HG03571 (cell line): Measurements from ENCODE around the gene FREM2.

Experiments used
- ATAC-seq: cut with Tn5 transposase; IDR thresholded peaks from one replicate; pipeline ENCODE4 v1.9.1; 2021; ENCODE audit not compliant: unreplicated experiment

Gene FREM2

DNA sequence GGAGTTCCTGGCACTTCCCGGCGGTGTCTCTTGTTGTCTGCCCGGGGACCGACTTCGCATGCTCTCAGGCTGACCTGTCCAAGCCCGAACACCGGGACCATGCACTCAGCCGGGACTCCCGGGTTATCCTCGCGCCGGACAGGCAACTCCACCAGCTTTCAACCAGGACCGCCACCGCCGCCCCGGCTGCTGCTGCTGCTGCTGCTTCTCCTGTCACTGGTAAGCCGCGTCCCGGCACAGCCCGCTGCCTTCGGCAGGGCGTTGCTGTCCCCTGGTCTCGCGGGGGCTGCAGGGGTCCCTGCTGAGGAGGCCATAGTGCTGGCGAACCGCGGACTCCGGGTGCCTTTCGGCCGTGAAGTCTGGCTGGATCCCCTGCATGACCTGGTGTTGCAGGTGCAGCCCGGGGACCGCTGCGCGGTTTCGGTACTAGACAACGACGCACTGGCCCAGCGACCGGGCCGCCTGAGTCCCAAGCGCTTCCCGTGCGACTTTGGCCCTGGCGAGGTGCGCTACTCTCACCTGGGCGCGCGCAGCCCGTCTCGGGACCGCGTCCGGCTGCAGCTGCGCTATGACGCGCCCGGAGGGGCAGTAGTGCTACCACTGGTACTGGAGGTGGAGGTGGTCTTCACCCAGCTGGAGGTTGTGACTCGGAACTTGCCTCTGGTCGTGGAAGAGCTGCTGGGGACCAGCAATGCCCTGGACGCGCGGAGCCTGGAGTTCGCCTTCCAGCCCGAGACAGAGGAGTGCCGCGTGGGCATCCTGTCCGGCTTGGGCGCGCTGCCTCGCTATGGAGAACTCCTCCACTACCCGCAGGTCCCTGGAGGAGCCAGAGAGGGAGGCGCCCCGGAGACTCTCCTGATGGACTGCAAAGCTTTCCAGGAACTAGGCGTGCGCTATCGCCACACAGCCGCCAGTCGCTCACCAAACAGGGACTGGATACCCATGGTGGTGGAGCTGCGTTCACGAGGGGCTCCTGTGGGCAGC, 661 bp downstream of the FREM2 start:
- no peak for ATAC-seq

DNA sequence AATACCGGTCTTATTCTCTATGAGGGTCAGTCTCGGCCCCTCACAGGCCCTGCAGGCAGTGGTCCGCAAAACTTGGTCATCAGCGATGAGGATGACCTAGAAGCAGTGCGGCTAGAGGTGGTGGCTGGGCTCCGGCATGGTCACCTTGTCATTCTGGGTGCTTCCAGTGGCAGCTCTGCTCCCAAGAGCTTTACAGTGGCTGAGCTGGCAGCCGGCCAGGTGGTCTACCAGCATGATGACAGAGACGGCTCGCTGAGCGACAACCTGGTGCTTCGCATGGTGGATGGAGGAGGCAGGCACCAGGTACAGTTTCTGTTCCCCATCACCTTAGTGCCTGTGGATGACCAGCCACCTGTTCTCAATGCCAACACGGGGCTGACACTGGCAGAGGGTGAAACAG, 1.8 kb downstream of the FREM2 start:
- ATAC-seq = no peak

DNA sequence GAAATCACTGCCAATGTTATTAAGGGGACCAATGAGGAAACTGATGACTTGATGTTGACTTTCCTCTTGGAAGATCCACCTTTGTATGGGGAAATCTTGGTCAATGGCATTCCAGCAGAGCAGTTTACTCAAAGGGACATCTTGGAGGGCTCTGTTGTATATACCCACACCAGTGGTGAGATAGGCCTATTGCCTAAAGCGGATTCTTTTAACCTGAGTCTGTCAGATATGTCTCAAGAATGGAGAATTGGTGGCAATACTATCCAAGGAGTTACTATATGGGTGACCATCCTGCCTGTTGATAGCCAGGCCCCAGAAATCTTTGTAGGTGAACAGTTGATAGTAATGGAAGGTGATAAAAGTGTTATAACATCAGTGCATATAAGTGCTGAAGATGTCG, 3.4 kb downstream of the FREM2 start:
- ATAC-seq = no peak

GRCh38 chr13:38693168-38693567, 6.3 kb downstream of the FREM2 start:
- no peak for ATAC-seq

GRCh38 chr13:38693641-38694040, 6.8 kb downstream of the FREM2 start:
- no peak for ATAC-seq

GRCh38 chr13:38697197-38697596, 10.3 kb downstream of the FREM2 start:
- no peak for ATAC-seq

DNA sequence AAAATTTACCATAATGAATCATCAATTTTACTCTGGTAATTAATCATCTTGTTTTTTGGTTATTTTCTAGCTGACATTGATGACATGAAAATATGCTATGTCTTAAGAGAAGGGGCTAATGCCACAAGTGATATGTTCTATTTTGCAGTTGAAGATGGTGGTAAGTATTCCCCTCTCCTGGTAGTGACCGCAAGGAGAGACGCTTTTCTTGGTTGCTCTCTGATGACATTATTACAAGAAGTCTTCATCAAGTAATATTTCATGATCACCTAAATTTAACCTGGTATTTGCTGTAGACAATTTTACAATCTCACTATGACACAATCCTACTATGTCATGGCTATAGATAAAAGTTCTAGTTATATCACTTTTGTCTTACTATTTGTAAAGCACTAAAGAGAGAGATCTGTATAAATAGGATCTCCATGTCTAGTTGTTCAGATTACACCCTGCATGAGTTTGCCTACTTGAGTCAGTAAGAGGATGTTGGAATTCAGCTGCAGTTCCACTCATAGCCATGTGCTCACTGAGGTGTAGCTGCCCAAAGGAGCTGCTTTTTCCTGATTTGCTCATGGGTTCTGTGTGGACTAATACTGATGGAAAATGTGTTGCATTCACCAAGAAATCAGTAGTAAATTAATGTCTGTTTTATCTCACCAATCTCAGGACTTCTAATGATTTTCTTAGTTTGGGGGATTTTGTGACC, 10.9 kb downstream of the FREM2 start:
- no peak for ATAC-seq

DNA sequence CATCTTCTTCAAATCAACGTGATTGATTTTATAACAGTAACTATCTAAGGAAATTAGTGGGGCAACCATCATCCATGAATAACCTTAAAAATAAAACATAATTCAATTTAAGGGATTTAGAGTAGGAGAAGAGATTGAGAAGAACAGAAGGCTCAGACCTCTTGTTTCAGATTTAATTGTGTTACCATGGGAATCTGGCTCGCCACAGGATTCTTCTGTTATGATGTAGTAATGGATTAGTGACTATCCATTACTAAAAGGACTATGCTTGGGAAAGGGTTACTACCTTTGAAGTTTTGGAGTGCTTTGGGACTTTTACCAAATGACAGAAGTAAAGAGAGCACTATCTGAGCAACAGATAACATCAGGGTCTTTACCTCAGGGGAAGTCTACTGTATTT, 13.2 kb downstream of the FREM2 start:
- ATAC-seq = no peak

GRCh38 chr13:38702669-38703068, 15.8 kb downstream of the FREM2 start:
- no peak for ATAC-seq

GRCh38 chr13:38703255-38703654, 16.4 kb downstream of the FREM2 start:
- ATAC-seq = no peak

DNA sequence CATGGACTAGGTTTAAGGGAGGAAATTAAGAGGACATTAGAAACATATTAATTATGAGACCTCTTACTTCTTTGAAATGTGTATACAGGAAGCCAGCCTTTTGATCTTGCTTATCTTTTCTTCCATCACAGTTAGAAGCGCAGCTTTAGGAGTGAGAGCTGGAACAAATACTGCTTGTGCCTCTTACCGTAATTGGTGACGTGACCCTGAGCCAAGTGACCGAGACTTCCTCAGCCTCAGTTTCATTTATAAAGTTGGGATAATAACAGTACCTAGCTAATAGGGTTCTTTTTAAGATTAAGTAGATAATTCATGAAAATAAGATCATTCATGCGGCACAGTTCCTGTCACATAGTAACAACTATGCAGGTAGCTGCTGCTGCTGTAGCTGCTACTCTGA, 18.5 kb downstream of the FREM2 start:
- ATAC-seq = no peak

- ATAC-seq = no peak
Measured at GRCh38 chr13:38707460-38707859, 20.6 kb downstream of the FREM2 start.

GRCh38 chr13:38713046-38713445, 26.2 kb downstream of the FREM2 start:
- ATAC-seq = no peak

GRCh38 chr13:38718374-38718773, 31.5 kb downstream of the FREM2 start:
- no peak for ATAC-seq

DNA sequence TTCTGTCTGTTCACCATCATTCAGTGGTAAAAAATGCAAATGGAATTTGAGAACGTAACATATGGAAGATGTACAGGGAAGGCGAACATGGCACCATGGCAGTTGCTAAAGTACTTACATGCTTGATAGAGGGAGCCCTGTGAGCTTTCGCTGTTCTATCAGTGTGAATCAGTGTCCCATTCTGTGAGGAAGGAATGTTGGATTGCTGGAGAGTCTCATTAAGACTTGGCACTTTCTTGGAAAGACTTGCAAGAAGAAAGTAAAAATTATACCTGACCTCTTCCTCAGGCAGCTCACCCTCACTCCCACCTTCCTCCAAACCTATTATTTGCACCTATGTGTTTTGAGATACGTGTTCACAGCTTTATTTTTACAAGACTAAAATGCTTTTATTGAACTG, 43.5 kb downstream of the FREM2 start:
- no peak for ATAC-seq

- no peak for ATAC-seq
Measured at GRCh38 chr13:38733146-38733545, 46.3 kb downstream of the FREM2 start.

- ATAC-seq = no peak
Measured at GRCh38 chr13:38735665-38736440, 49.0 kb downstream of the FREM2 start.

- ATAC-seq = no peak
Measured at GRCh38 chr13:38743466-38743865, 56.6 kb downstream of the FREM2 start.

DNA sequence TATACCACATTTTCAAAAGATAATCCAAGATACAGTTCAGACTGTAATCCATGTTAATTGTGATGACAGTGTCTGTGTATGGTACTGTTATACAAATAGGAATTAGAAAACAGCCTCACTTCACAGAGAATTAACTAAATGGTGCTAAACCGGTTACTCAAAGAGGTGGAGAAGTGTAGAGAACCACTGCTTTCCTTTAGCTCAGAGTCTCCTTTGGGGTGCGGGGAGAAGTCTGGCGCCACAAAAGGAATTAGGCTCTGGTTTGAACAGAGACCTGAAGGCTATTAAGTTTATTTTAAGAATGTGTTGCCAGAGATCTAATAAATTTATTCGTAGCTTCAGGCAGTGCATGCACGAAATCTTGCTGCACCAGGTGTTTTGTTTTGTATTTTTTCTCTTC, 65.8 kb downstream of the FREM2 start:
- no peak for ATAC-seq

DNA sequence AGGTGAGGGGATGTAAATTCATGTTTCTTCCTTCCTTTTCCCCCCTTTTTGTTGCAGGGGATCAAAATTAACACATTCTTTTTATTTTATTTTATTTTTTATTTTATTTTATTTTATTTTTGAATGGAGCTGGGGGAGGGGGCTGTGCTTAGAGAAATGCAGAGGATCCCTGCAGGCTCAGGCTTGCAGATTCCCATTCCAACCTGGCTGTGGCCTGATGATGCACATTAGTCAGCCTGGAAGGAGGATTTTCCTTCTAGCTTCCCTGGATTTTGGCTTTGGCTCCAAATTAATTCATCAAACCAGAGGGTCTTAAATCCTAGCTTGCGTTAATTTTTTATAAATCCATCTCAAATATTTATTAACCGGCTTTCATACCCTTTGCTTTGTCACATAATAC, 67.0 kb downstream of the FREM2 start:
- no peak for ATAC-seq

DNA sequence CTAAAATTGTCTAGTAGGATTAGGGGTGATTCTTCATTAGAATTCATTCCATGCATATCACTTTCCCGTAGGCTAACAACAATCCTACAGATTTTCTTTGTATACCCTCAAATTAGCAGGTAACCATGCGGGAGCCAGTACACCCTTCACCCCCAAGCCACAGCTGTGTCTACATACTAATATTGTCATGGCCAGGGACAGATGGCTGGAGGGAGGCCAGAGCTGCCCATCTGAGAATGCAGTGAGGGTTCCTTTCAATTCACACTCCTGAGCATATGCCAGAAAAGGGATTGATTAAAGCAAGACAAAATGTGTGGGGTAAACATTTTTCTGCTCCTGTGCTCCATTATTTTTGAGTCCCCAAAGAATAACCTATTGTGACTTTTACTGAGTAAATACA, 68.9 kb downstream of the FREM2 start:
- ATAC-seq = no peak
